Measurements from ENCODE around the gene EBP.
A peak's percentile ranks its signal among the peaks of the same experiment; 100 is the strongest.

EBP gene

DNA sequence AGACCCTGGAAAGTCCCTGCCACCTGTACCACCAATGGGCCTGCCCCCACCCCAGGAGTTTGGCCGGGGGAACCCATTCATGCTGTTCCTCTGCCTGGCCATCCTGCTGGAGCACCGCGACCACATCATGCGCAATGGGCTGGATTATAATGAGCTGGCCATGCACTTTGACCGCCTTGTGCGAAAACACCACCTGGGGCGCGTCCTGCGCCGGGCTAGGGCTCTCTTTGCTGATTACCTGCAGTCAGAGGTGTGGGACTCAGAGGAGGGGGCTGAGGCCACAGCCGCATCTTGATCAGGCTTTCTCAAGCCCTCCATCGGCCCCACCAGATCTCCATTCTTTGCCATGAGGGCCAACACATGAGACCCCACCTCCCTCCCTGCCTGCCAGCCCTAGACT lies 39.1 kb downstream of the EBP start:
- H3K4me3 ChIP-seq (ENCODE audit: low read depth, low read length), result no peak overlapping the region
- no peak for DNase-seq (ENCODE audit: low read depth)
- TF ChIP-seq, protein P1, sequence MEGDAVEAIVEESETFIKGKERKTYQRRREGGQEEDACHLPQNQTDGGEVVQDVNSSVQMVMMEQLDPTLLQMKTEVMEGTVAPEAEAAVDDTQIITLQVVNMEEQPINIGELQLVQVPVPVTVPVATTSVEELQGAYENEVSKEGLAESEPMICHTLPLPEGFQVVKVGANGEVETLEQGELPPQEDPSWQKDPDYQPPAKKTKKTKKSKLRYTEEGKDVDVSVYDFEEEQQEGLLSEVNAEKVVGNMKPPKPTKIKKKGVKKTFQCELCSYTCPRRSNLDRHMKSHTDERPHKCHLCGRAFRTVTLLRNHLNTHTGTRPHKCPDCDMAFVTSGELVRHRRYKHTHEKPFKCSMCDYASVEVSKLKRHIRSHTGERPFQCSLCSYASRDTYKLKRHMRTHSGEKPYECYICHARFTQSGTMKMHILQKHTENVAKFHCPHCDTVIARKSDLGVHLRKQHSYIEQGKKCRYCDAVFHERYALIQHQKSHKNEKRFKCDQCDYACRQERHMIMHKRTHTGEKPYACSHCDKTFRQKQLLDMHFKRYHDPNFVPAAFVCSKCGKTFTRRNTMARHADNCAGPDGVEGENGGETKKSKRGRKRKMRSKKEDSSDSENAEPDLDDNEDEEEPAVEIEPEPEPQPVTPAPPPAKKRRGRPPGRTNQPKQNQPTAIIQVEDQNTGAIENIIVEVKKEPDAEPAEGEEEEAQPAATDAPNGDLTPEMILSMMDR (IDR thresholded peaks at IDR 0.05; ENCODE audit: low read depth, low read length, missing control alignments), result no peak

DNA sequence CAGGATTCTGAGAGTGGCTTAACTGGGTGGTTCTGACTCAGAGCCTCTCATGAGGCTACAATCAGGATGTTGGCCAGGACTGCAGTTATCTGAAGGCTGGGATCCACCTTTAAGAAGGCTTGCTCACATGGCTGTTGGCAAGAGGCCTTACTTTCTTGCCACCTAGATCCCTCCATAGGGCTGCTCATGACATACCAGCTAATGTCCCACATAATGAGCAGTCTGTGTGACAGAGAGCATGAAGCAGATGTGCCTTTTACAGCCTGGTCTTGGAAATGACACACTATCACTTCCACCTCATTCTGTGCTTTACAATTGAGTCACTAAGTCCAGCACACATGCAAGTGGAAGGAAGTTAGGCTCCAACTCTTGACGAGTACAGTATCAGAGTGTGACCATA lies 48.4 kb downstream of the EBP start:
- TF ChIP-seq, protein P1 (IDR thresholded peaks at IDR 0.05; ENCODE audit: low read depth, low read length, missing control alignments), result no peak
- DNase-seq (ENCODE audit: low read depth), result peak; percentile 55
- H3K4me3 ChIP-seq (ENCODE audit: low read depth, low read length), result no peak overlapping the region

DNA sequence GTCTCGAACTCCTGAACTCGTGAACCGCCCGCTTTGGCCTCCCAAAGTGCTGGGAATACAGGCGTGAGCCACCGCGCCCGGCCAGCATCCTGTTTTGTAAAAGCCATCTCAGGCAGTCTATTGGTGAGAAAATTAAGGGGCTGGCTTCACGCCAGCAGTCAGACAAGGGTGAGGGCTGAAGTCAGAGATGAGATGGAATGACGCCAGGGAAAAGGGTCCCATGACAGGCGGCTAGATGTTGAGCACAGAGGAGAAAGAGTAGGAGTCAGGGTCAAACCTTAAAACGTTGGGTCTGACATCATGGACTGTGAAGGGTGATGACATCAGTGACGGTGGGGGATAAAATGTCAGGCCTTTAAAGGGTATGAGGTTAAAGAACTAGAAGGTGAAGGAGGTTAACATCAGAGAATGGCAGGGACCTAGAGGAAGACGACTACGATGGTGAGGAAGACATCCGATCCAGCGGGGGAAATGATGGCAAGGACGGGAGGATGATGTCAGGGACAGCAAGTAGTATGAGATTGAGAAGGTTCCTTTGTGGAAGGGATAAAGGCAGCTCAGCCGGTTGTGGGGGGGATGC lies 52.2 kb downstream of the EBP start:
- TF ChIP-seq, protein P1 (IDR thresholded peaks at IDR 0.05; ENCODE audit: low read depth, low read length, missing control alignments), result no peak
- peak overlapping the region; percentile 90 for H3K4me3 ChIP-seq (ENCODE audit: low read depth, low read length)
- DNase-seq (ENCODE audit: low read depth), result no peak

DNA sequence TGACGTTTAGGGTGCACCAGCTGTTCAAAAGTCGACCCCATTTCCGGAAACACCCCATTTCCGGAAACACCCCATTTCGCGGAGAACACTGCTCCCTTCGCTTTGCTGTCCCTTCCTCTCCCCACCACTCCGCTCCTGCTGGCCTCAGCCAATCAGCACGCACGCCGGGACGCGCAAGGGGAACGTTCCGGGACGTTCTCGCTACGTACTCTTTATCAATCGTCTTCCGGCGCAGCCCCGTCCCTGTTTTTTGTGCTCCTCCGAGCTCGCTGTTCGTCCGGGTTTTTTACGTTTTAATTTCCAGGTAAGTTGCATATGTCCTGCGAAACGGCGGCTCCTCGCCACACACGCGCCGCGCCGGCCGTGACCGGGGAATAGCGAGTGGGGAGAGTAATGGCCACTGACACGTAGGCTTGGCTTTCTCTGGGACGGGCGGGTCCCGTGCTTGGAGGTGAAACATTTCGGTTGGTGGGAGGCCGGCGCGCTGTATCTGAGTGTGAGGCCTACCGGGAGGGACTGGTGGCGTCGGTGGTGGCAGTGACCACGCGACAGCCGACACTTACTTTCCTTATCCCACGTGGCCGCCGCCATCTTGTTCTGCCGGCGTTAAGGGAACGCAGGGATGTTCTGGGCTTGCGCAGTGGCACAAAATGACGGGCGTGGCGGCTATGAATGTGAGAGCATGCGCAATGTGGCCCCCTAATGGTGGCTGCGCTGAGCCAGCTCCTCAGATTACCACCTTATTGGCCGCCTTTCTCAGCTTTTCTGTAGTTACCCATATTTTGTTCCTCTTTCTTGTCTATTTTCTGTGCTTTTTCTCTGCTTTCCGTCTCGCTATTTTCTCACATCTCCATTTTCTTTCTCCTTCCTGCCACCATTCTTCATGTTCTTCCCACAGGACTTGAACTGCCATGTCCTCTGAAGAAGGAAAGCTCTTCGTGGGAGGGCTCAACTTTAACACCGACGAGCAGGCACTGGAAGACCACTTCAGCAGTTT lies 53.0 kb downstream of the EBP start, which contains the start of gene RBM3:
Gene RBM3 (plus strand): TSS at position 215 of the 997 bp plus-strand sequence. CDS start 697 bp downstream, at position 912.
- TF ChIP-seq, protein P1 (IDR thresholded peaks at IDR 0.05; ENCODE audit: low read depth, low read length, missing control alignments), result peak; percentile 43
- peak; percentile 89 for DNase-seq (ENCODE audit: low read depth)
- H3K4me3 ChIP-seq (ENCODE audit: low read depth, low read length), result peak within 1 kb of the TSS; percentile 90

DNA sequence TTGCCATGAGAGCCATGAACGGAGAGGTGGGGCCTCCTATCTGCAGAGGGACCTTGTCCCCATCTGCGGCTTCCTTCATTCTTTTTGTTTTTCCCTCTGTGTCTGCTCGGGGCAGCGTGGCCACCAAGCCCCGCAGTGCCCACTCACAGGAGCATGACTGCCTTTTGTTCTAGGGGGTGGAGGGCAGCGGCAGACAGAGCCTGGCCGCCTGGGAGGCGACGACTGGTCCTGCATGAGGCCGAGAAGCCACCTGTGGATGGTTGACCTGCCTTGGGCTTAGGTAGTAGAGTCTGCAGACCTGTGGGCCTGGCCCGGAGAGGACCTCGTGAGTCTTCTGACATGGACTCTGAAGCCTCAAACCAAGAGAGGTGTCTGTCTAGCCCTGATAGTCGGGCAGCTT lies 54.0 kb downstream of the EBP start:
- no peak for DNase-seq (ENCODE audit: low read depth)
- peak overlapping the region; percentile 90 for H3K4me3 ChIP-seq (ENCODE audit: low read depth, low read length)
- TF ChIP-seq, protein P1 (IDR thresholded peaks at IDR 0.05; ENCODE audit: low read depth, low read length, missing control alignments), result no peak

DNA sequence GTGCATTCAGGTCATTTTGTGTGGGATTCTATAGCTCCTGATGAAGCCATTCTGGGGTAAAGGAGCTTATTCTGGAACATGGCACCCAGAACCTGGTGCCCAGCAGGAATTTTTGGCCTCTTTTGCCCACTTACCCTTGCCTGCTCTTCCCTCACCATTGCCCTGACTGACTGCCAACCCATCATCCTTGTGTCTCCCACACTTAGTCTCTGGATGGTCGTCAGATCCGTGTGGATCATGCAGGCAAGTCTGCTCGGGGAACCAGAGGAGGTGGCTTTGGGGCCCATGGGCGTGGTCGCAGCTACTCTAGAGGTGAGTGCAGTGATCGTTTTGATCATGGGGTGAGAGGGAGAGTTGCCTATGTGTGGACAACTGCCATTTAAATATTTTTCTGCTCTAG lies 54.5 kb downstream of the EBP start:
- peak overlapping the region; percentile 90 for H3K4me3 ChIP-seq (ENCODE audit: low read depth, low read length)
- no peak for DNase-seq (ENCODE audit: low read depth)
- TF ChIP-seq, protein P1 (IDR thresholded peaks at IDR 0.05; ENCODE audit: low read depth, low read length, missing control alignments), result no peak
